A673 (cell line): Measurements from ENCODE around the gene ISOC2.

Experiments
- CTCF ChIP-seq: fragments of 300-800, 200-600 bp; sonication (generic); conservative IDR thresholded peaks from 2 replicates; pipeline ENCODE4 v1.5.1; 2017; ENCODE audit warnings: low read depth, mild to moderate bottlenecking, antibody characterized with exemption, low read length, moderate library complexity, mixed read lengths
- EZH2 ChIP-seq: fragments of 200-600 bp; sonication (generic); IDR thresholded peaks from 2 replicates; pipeline ENCODE4 v1.6.1; 2017; ENCODE audit warnings: borderline replicate concordance, low read depth, mild to moderate bottlenecking, mixed read lengths, antibody characterized with exemption, low read length; ENCODE audit not compliant: poor library complexity, severe bottlenecking

- no peak for TF ChIP-seq CTCF
- no peak for TF ChIP-seq EZH2
Observed at GRCh38 chr19:55484593-55485438, 23.4 kb upstream of the ISOC2 start, which contains the start of gene NAT14.
